ENCODE measurements around the gene GAGE13.
"Not testable (repeated sequence)": the region's sequence is repeated elsewhere in the genome, so short reads cannot be mapped to it uniquely, and the experiment has no call there.

GAGE13 gene

GRCh38 chrX:49331282-49331681 lies at the start of gene GAGE13:
Gene GAGE13, plus strand, starts transcription at chrX:49331582. Its CDS starts 1,156 bp downstream, at chrX:49332738.
- DNase-seq (ENCODE audit: low read depth) = not testable (repeated sequence)

GRCh38 chrX:49282647-49283011 lies 48.8 kb upstream of the GAGE13 start:
- DNase-seq (ENCODE audit: low read depth) = peak; percentile 20

GRCh38 chrX:49284212-49284611 lies 47.2 kb upstream of the GAGE13 start:
- no peak for DNase-seq (ENCODE audit: low read depth)

GRCh38 chrX:49286136-49286535 lies 45.2 kb upstream of the GAGE13 start:
- no peak for DNase-seq (ENCODE audit: low read depth)

GRCh38 chrX:49286581-49286980 lies 44.8 kb upstream of the GAGE13 start:
- DNase-seq (ENCODE audit: low read depth) = no peak

GRCh38 chrX:49287665-49288064 lies 43.7 kb upstream of the GAGE13 start:
- no peak for DNase-seq (ENCODE audit: low read depth)

GRCh38 chrX:49290215-49290614 lies 41.2 kb upstream of the GAGE13 start:
- DNase-seq (ENCODE audit: low read depth) = no peak

GRCh38 chrX:49291615-49292337 lies 39.6 kb upstream of the GAGE13 start:
- peak; percentile 62 for DNase-seq (ENCODE audit: low read depth)

- no peak for DNase-seq (ENCODE audit: low read depth)
These were observed 38.7 kb upstream of the GAGE13 start for GRCh38 chrX:49292400-49293362.

GRCh38 chrX:49299293-49299692 lies 32.1 kb upstream of the GAGE13 start:
- not testable (repeated sequence) for DNase-seq (ENCODE audit: low read depth)

GRCh38 chrX:49300703-49301102 lies 30.7 kb upstream of the GAGE13 start:
- DNase-seq (ENCODE audit: low read depth) = no peak

GRCh38 chrX:49303346-49303745 lies 28.0 kb upstream of the GAGE13 start, which contains the start of gene GAGE10:
Gene GAGE10, plus strand, starts transcription at chrX:49303646. Its CDS starts 1,214 bp downstream, at chrX:49304860.
- DNase-seq (ENCODE audit: low read depth) = no peak

- DNase-seq (ENCODE audit: low read depth) = not testable (repeated sequence)
These were observed 23.6 kb upstream of the GAGE13 start for GRCh38 chrX:49307775-49308174.

- peak; percentile 23 for DNase-seq (ENCODE audit: low read depth)
These were observed 22.6 kb upstream of the GAGE13 start for GRCh38 chrX:49308604-49309269.

GRCh38 chrX:49309401-49309981 lies 21.9 kb upstream of the GAGE13 start:
- DNase-seq (ENCODE audit: low read depth) = peak; percentile 29

GRCh38 chrX:49310371-49310770 lies 21.0 kb upstream of the GAGE13 start:
- DNase-seq (ENCODE audit: low read depth) = no peak

- DNase-seq (ENCODE audit: low read depth) = no peak
These were observed 19.2 kb upstream of the GAGE13 start for GRCh38 chrX:49312176-49312575.

GRCh38 chrX:49316085-49316484 lies 15.3 kb upstream of the GAGE13 start:
- no peak for DNase-seq (ENCODE audit: low read depth)

- DNase-seq (ENCODE audit: low read depth) = not testable (repeated sequence)
These were observed 9.6 kb upstream of the GAGE13 start, which contains the start of gene GAGE12J for GRCh38 chrX:49321737-49322136. Gene GAGE12J, plus strand, starts transcription at chrX:49322037. Its CDS starts 1,157 bp downstream, at chrX:49323194.

GRCh38 chrX:49322266-49322665 lies 9.1 kb upstream of the GAGE13 start:
- not testable (repeated sequence) for DNase-seq (ENCODE audit: low read depth)

- not testable (repeated sequence) for DNase-seq (ENCODE audit: low read depth)
These were observed 7.6 kb upstream of the GAGE13 start for GRCh38 chrX:49323735-49324134.

- not testable (repeated sequence) for DNase-seq (ENCODE audit: low read depth)
These were observed 961 bp upstream of the GAGE13 start for GRCh38 chrX:49330421-49330820.
